ENCODE data around the gene PDXK. TPM values are rescaled to one million over a fixed set of nuclear protein-coding genes. Genes with fewer than 3 reads are reported as not detected.
A peak's percentile ranks its signal among the peaks of the same experiment; 100 is the strongest.

Gene PDXK
- total and polyA plus RNA-seq, 7 donors, result 17.2 to 96.5 (median 37.0) TPM

DNA sequence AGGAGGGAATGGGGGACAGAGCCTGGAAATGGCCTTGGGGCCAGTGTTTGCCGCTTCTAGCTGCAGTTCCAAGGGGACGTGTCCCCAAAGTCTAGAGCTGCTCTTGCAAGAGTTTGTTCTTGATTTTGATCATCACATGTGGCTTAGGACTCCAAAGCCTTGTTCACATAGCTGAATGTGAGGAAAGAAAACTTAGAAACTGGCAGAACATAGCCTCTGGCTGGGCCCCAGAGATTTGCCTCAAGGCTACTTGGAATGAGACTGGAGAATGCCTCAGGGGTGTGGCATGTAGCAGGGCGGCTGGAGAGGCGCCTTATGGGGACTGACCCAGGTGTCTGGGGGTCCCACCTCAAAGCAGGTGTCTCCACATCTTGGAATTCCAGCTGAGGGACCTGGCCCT lies 2.3 kb downstream of the PDXK start:
- TF ChIP-seq, protein P1, sequence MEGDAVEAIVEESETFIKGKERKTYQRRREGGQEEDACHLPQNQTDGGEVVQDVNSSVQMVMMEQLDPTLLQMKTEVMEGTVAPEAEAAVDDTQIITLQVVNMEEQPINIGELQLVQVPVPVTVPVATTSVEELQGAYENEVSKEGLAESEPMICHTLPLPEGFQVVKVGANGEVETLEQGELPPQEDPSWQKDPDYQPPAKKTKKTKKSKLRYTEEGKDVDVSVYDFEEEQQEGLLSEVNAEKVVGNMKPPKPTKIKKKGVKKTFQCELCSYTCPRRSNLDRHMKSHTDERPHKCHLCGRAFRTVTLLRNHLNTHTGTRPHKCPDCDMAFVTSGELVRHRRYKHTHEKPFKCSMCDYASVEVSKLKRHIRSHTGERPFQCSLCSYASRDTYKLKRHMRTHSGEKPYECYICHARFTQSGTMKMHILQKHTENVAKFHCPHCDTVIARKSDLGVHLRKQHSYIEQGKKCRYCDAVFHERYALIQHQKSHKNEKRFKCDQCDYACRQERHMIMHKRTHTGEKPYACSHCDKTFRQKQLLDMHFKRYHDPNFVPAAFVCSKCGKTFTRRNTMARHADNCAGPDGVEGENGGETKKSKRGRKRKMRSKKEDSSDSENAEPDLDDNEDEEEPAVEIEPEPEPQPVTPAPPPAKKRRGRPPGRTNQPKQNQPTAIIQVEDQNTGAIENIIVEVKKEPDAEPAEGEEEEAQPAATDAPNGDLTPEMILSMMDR (IDR thresholded peaks at IDR 0.05), result no peak
- no peak for DNase-seq
- H3K36me3 ChIP-seq (ENCODE audit: insufficient read depth in 1 of 2, low read depth in 1 of 2), result peaks cover 0 to 12% of the 10 kb centered on the region in 2 donors
- 86 to 95% (median 92%) methylated on average over 4 of the region's 4 CpGs for WGBS, 3 donors
- no peak overlapping the region for H3K27ac ChIP-seq
- no peaks in the 10 kb centered on the region for H3K9me3 ChIP-seq
- no peaks in the 10 kb centered on the region for H3K27me3 ChIP-seq (ENCODE audit: insufficient read depth in 3 of 3, low read length in 2 of 3)
- ATAC-seq, result no peak
- H3K4me3 ChIP-seq, result no peak overlapping the region
- intact Hi-C loops (cut with DNase I), result loop anchor here in 1 of 2 donors (5.0 kb wide), 1 partner anchor 59 kb away; no protein-coding TSS in a partner anchor
- H3K4me1 ChIP-seq, result peaks cover 24% of the 10 kb centered on the region

DNA sequence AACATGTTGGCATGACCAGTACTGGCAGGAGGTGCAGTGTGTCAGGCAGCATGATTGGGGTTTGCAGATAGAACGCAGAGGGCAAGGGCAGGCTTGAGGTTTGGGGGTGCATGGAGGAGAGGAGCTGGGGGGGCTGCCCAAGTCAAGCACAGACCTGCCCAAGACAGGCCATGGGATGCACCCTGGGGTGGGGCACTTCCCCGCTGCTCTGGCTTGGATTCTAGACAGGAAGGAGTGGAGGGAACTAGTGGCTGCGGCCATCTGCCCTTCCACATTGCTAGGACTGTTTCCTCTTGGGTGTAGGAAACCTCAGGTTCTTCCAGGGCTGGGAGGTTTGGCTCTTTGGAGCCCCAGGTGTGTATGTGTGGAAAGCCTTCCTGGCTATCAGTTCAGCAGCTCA lies 3.0 kb downstream of the PDXK start:
- Histone ChIP-seq H3K4me1 (peaks cover 27% of the 10 kb centered on the region), H3K4me3 (no peak overlapping the region), H3K27ac (no peak overlapping the region), H3K27me3 (ENCODE audit: insufficient read depth in 3 of 3, low read length in 2 of 3) (no peaks in the 10 kb centered on the region), H3K9me3 (no peaks in the 10 kb centered on the region), H3K36me3 (ENCODE audit: insufficient read depth in 1 of 2, low read depth in 1 of 2) (peaks cover 0 to 12% of the 10 kb centered on the region in 2 donors)
- WGBS, 3 donors, result 86 to 96% (median 95%) methylated on average over 3 of the region's 3 CpGs
- intact Hi-C loops (cut with DNase I), result loop anchor here in 1 of 2 donors (5.0 kb wide), 1 partner anchor 60 kb away; no protein-coding TSS in a partner anchor
- TF ChIP-seq, protein P1 (IDR thresholded peaks at IDR 0.05), result no peak
- DNase-seq (no peak), ATAC-seq (no peak)

DNA sequence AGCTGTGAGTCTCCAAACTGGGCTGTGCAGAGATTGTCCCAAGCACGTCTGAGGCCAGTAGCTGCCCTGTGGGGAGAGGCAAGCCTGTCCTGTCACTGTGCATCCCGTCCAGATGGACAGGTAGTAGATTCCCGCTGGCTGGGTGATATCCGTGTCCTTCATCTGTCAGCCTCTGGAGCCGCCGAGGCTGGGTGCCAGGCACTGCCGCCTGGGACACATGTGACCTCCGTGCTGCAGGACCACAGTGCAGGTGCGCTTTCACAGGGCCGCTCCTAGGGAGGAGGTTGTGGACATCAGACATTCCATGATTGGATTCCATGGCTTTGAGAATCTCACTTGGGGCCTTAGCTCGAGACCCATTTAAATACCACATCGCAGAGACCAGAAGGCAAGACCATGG lies 4.7 kb downstream of the PDXK start:
- DNase-seq (no peak), ATAC-seq (no peak)
- Histone ChIP-seq H3K4me3 (no peak overlapping the region), H3K36me3 (ENCODE audit: insufficient read depth in 1 of 2, low read depth in 1 of 2) (peaks cover 0 to 12% of the 10 kb centered on the region in 2 donors), H3K9me3 (no peaks in the 10 kb centered on the region), H3K27ac (no peak overlapping the region), H3K27me3 (ENCODE audit: insufficient read depth in 3 of 3, low read length in 2 of 3) (no peaks in the 10 kb centered on the region), H3K4me1 (peaks cover 43% of the 10 kb centered on the region)
- intact Hi-C loops (cut with DNase I), result loop anchor here in 1 of 2 donors (5.0 kb wide), 1 partner anchor 61 kb away; no protein-coding TSS in a partner anchor
- 84 to 94% (median 87%) methylated on average over 12 of the region's 12 CpGs for WGBS, 3 donors
- TF ChIP-seq, protein P1 (IDR thresholded peaks at IDR 0.05), result no peak

DNA sequence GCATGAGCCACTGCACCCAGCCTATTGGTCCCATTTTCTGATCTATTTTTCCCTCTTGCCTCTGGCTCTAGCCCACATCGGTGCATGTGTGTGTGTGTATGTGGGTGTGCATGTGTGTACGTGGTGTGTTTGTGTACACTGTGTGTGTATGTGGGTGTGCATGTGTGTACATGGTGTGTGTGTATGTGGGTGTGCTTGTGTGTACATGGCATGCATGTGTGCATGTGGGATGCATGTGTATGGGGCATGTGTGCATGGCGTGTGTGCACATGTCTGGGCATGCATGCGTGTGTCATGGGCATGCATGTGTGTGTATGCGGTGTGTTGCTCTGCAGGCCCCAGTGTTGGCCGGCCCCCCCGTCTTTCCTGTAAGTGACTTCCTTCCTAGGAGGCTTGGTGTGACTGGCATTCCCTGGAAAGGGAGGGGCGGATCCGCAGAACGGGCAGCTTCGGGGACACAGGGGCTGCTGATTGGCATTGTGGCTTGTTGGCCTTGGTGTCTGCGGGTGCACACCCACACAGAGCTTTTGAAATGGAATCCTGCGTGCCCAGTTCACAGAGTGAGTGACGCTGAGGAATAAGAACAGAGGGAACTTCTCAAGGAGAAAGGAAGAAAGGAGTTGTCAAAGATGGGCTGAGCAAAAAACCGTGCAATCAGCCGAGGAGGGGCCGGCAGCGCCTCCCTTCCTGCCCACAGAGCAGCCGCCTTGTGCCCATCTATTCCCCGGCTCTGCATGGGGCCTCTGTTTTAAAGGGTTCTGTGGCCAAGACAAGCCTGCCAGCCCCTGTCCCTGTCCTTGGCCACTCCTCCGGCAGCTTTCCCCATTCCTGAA lies 8.0 kb downstream of the PDXK start:
- Histone ChIP-seq H3K36me3 (ENCODE audit: insufficient read depth in 1 of 2, low read depth in 1 of 2) (peaks cover 0 to 12% of the 10 kb centered on the region in 2 donors), H3K9me3 (no peaks in the 10 kb centered on the region), H3K4me3 (no peak overlapping the region), H3K4me1 (peaks cover 41% of the 10 kb centered on the region), H3K27ac (peak overlapping the region; percentile 66), H3K27me3 (ENCODE audit: insufficient read depth in 3 of 3, low read length in 2 of 3) (no peaks in the 10 kb centered on the region)
- intact Hi-C loops (cut with DNase I), result no loop called here
- DNase-seq (peak; percentile 52 to 60), ATAC-seq (no peak)
- TF ChIP-seq, protein P1 (IDR thresholded peaks at IDR 0.05), result no peak
- 40 to 64% (median 45%) methylated on average over 21 of the region's 21 CpGs for WGBS, 3 donors
